ENCODE results near the gene PRF1. TPM values are rescaled to one million over a fixed set of nuclear protein-coding genes. Genes with fewer than 3 reads are reported as not detected.

The PRF1 gene
- polyA plus RNA-seq, 1 donor: 2.0 TPM

DNA sequence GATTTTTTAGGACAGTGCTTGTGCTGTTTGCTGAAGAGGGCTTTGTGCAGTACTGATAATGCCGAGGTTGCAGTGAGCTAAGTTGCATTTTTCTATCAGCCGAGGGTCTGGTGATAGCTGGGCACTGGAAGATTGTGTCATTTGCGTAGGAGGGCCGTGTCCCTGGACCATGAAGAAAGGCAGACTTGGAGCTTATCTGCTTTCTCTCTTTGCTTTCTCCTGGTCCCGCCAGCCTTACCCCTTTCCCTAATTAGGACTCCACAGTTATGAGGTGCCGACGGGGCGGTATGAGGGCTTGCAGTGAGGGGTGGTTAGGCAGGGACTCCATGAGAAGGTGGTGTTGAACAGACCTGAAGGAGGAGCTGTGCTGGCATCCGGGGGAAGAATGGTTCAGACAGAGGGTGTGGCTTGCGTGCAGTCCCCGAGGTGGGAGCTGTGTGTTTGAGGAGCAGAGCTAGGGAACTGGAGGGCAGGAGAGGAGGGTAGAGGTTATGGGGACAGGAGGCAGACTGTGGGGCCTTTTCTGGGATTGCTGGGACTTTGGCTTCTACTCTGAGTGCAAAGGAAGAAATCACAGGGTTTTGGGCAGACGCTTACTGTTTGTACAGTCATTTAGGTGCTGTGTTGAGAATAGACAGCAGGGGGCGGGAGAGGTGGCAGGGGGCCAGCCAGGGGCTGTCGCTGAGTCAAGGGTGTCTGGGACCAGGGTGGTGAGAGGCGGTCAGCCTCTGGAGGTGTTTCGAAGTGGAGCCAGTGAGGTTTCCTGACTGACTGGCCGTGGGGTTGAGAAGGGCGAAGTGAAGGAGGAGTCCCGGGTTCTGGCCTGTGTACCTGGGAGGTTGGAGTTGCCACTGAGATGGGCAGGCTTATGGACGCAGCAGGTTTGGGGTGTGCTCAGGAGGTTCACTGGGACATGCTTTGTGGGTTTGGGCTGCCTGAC lies 43.4 kb downstream of the PRF1 start:
- WGBS (ENCODE audit: insufficient coverage, low lambda C conversion rate): no CpG with 5 or more reads among the region's 20 CpGs
- Histone ChIP-seq H3K27ac (ENCODE audit: low read length) (no peak overlapping the region), H3K4me1 (ENCODE audit: control insufficient read depth, insufficient read depth, low read length) (peaks cover 16% of the 10 kb centered on the region), H3K9me3 (ENCODE audit: control insufficient read depth, low read depth, low read length) (no peaks in the 10 kb centered on the region), H3K36me3 (ENCODE audit: control insufficient read depth, insufficient read depth, low read length) (no peaks in the 10 kb centered on the region), H3K27me3 (ENCODE audit: control insufficient read depth, insufficient read depth, low read length) (no peaks in the 10 kb centered on the region), H3K4me3 (ENCODE audit: low read length) (no peak overlapping the region)
- DNase-seq: peak in 1 of 2 donors; percentile 67

DNA sequence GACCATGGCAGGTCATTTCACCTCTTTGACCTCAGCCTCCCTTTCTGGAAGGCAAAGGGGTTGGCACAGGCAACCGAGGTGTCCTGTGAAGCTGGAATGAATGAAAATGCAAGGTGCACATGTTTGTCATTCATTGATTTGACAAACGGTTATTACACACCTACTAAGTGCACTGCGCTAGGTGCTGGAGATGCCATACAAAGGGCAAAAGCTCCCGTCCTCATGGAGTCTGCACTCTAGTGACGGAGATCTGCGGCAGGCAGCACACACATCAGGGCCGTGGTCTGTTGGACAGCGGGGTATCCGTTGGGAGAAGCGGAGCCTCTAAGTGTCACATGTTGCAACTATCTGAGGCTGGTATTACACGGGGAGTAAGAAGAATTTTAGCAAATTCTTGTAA lies 44.2 kb downstream of the PRF1 start:
- H3K27me3 ChIP-seq (ENCODE audit: control insufficient read depth, insufficient read depth, low read length): no peaks in the 10 kb centered on the region
- H3K9me3 ChIP-seq (ENCODE audit: control insufficient read depth, low read depth, low read length): no peaks in the 10 kb centered on the region
- no CpG with 5 or more reads among the region's 11 CpGs for WGBS (ENCODE audit: insufficient coverage, low lambda C conversion rate)
- H3K4me3 ChIP-seq (ENCODE audit: low read length): no peak overlapping the region
- H3K36me3 ChIP-seq (ENCODE audit: control insufficient read depth, insufficient read depth, low read length): no peaks in the 10 kb centered on the region
- peaks cover 16% of the 10 kb centered on the region for H3K4me1 ChIP-seq (ENCODE audit: control insufficient read depth, insufficient read depth, low read length)
- H3K27ac ChIP-seq (ENCODE audit: low read length): no peak overlapping the region
- DNase-seq: no peak

DNA sequence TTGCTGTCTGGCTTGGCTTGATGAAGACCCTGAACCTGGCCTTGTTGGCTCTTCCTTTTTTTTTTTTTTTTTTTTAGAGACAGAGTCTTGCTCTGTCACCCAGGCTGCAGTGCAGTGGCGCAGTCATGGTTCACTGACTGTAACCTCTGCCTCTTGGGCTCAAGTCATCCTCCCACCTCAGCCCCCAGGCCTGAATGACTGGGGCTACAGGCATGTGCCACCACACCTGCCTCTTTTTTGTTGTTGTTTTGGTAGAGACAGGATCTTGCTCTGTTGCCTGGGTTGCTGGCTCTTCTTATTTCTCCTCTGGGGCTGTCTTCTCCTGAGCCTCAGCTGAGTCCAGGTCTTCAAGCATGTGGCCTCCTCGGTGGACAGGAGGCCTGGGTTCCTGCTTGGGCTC lies 44.7 kb downstream of the PRF1 start:
- WGBS (ENCODE audit: insufficient coverage, low lambda C conversion rate): no CpG with 5 or more reads among the region's 2 CpGs
- Histone ChIP-seq H3K36me3 (ENCODE audit: control insufficient read depth, insufficient read depth, low read length) (no peaks in the 10 kb centered on the region), H3K9me3 (ENCODE audit: control insufficient read depth, low read depth, low read length) (no peaks in the 10 kb centered on the region), H3K4me3 (ENCODE audit: low read length) (no peak overlapping the region), H3K27ac (ENCODE audit: low read length) (no peak overlapping the region), H3K27me3 (ENCODE audit: control insufficient read depth, insufficient read depth, low read length) (no peaks in the 10 kb centered on the region), H3K4me1 (ENCODE audit: control insufficient read depth, insufficient read depth, low read length) (peaks cover 16% of the 10 kb centered on the region)
- no peak for DNase-seq

DNA sequence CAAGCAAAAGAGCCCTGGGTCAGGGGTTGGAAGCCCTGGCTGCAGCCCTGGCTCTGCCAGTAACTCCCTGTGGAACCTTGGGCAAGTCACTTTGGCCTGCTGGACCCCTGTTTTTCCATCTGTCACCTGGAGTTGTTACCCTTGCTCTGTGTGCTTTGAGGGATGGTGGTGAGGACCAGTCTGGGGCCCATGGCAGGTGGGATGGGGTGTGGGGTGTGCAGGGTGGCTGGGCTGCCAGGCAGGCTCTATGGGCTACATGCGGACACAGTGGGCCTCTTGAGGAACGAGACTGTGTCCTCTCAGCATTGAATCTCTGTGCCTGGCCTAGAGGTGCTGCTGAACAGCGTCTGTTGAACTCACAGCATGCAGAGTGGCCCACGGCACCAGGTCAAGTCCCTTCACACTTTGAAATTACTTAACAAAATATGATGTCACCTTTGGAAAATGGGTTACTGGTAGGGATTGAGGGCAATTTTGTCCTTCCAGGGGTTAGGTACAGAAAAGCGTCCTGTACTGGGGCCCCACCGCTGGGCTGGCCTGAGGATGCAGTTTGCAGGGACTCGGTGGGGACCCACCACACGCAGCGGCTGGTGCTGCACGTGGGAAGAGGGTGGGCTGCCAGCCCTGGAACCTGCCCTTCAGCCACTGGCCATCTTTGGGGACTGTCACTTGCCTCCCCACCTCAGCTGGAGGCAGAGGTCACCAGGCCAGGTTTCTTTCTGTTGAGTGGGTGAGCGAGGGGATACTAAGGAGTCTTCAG lies 45.3 kb downstream of the PRF1 start:
- DNase-seq: no peak
- Histone ChIP-seq H3K27ac (ENCODE audit: low read length) (no peak overlapping the region), H3K4me3 (ENCODE audit: low read length) (no peak overlapping the region), H3K9me3 (ENCODE audit: control insufficient read depth, low read depth, low read length) (no peaks in the 10 kb centered on the region), H3K4me1 (ENCODE audit: control insufficient read depth, insufficient read depth, low read length) (peaks cover 12% of the 10 kb centered on the region), H3K27me3 (ENCODE audit: control insufficient read depth, insufficient read depth, low read length) (no peaks in the 10 kb centered on the region), H3K36me3 (ENCODE audit: control insufficient read depth, insufficient read depth, low read length) (no peaks in the 10 kb centered on the region)
- no CpG with 5 or more reads among the region's 11 CpGs for WGBS (ENCODE audit: insufficient coverage, low lambda C conversion rate)

DNA sequence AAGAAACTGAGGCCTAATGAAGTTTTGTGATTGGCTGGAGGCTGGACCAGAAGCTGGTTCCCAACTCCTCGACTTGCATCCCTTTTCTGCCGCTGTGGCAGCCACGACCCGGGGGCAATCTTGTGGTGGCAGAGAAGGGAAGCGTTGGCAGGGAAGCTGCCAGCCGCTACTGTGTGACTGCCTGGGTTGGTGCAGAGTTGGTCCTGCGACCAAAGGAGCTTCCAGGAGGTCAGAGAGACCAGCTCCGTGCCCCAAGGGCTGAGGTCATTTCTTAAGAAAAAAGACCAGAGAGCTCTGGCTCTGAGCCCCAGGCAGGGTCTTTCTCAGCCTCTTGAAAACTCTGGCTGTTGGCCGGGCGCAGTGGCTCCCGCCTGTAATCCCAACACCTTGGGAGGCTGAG lies 47.2 kb downstream of the PRF1 start:
- Histone ChIP-seq H3K4me1 (ENCODE audit: control insufficient read depth, insufficient read depth, low read length) (peaks cover 7% of the 10 kb centered on the region), H3K27ac (ENCODE audit: low read length) (no peak overlapping the region), H3K36me3 (ENCODE audit: control insufficient read depth, insufficient read depth, low read length) (no peaks in the 10 kb centered on the region), H3K27me3 (ENCODE audit: control insufficient read depth, insufficient read depth, low read length) (no peaks in the 10 kb centered on the region), H3K9me3 (ENCODE audit: control insufficient read depth, low read depth, low read length) (no peaks in the 10 kb centered on the region), H3K4me3 (ENCODE audit: low read length) (no peak overlapping the region)
- WGBS (ENCODE audit: insufficient coverage, low lambda C conversion rate): no CpG with 5 or more reads among the region's 11 CpGs
- DNase-seq: no peak

DNA sequence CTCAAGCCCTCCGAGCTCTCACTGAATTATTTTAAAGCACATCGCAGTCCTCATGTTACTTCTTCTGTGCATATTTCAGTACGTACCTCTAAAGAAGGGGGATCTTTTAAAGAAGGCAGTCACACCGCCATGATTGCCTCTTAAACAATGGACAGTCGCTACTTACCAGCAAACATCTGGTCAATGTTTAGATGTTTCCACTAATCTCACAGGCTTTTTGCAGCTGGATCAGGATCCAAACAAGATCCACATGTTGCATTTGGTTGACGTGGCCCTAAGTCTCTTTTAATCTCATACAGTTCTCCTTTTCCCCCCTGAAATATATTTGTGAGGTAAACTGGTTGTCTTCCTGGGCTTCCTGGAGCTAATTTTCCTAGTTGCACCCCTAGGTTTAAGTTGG lies 50.0 kb downstream of the PRF1 start:
- Histone ChIP-seq H3K27ac (ENCODE audit: low read length) (peak overlapping the region; percentile 20), H3K4me3 (ENCODE audit: low read length) (no peak overlapping the region), H3K36me3 (ENCODE audit: control insufficient read depth, insufficient read depth, low read length) (no peaks in the 10 kb centered on the region), H3K27me3 (ENCODE audit: control insufficient read depth, insufficient read depth, low read length) (no peaks in the 10 kb centered on the region), H3K4me1 (ENCODE audit: control insufficient read depth, insufficient read depth, low read length) (no peaks in the 10 kb centered on the region), H3K9me3 (ENCODE audit: control insufficient read depth, low read depth, low read length) (no peaks in the 10 kb centered on the region)
- DNase-seq: no peak
- WGBS (ENCODE audit: insufficient coverage, low lambda C conversion rate): no CpG with 5 or more reads among the region's 6 CpGs

DNA sequence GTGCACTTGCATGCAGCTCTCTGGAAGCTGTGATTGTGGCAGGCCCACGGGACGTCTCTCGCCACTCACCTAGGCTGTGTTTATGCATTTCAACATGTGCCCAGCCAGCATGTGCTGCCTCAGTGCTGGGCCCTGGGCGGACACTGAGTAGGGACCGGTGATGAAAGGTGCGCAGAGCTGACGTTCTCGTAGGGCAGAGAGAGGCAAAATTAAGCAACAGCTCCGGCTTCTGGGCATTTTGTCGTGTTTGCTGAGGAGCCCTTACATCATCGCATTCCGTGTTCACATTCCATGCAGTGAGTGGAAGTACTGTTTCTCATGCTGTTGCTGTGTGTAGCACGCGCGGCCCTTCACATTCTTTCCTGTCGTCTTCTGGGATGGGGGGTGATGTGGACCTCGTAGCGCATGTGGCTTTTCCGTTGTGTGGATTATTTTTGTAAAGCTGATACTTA lies 50.5 kb downstream of the PRF1 start:
- no peaks in the 10 kb centered on the region for H3K27me3 ChIP-seq (ENCODE audit: control insufficient read depth, insufficient read depth, low read length)
- H3K27ac ChIP-seq (ENCODE audit: low read length): peak overlapping the region; percentile 51

DNA sequence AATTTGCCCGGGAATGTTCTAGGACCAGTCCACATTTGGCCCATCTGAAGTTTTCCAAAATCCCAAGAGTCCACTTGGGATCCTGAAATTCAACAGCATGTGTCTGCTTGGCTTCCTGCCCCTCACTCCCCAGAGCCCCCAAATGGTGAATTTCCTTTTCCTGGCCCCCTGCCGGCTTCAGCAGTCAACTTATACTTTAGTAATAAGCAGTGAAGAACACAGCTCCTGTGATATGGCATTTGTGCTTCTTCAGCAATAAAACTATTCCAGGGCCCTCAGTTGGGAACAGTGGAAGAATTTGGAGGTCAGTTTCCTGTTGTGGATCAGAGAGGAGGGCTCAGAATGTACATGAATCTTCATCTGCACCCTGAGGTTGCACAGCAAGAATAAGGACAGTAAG lies 51.1 kb downstream of the PRF1 start:
- no peaks in the 10 kb centered on the region for H3K4me1 ChIP-seq (ENCODE audit: control insufficient read depth, insufficient read depth, low read length)
- H3K4me3 ChIP-seq (ENCODE audit: low read length): no peak overlapping the region
- H3K27me3 ChIP-seq (ENCODE audit: control insufficient read depth, insufficient read depth, low read length): no peaks in the 10 kb centered on the region
- H3K9me3 ChIP-seq (ENCODE audit: control insufficient read depth, low read depth, low read length): no peaks in the 10 kb centered on the region
- H3K36me3 ChIP-seq (ENCODE audit: control insufficient read depth, insufficient read depth, low read length): no peaks in the 10 kb centered on the region
- DNase-seq: no peak
- WGBS (ENCODE audit: insufficient coverage, low lambda C conversion rate): 100% methylated on average over 1 of the region's 2 CpGs
- H3K27ac ChIP-seq (ENCODE audit: low read length): peak overlapping the region; percentile 51

More for the DNA sequence above, 50.5 kb downstream of the PRF1 start:
- H3K4me1 ChIP-seq (ENCODE audit: control insufficient read depth, insufficient read depth, low read length): no peaks in the 10 kb centered on the region
- peak; percentile 37 to 53 for DNase-seq
- no CpG with 5 or more reads among the region's 19 CpGs for WGBS (ENCODE audit: insufficient coverage, low lambda C conversion rate)
- no peaks in the 10 kb centered on the region for H3K9me3 ChIP-seq (ENCODE audit: control insufficient read depth, low read depth, low read length)
- H3K36me3 ChIP-seq (ENCODE audit: control insufficient read depth, insufficient read depth, low read length): no peaks in the 10 kb centered on the region
- H3K4me3 ChIP-seq (ENCODE audit: low read length): no peak overlapping the region

DNA sequence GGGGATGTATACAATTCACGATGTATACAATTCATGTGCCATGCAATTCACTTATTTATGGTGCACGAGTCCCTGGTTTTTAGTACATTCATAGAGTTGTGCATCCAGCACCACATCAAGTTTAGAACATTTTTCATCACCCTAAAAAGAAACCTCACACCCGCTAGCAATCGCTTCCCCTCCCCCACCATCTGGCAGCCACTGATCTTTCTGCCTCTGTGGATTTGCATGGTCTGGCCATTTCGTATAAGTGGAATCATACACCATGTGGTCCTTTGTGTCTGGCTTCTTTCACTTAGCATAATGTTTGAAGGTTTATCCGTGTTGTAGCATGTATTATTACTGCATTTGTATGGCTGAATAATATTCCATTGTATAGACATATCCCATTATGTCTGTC lies 52.1 kb downstream of the PRF1 start:
- Histone ChIP-seq H3K4me1 (ENCODE audit: control insufficient read depth, insufficient read depth, low read length) (no peaks in the 10 kb centered on the region), H3K27ac (ENCODE audit: low read length) (no peak overlapping the region), H3K27me3 (ENCODE audit: control insufficient read depth, insufficient read depth, low read length) (no peaks in the 10 kb centered on the region), H3K9me3 (ENCODE audit: control insufficient read depth, low read depth, low read length) (no peaks in the 10 kb centered on the region), H3K4me3 (ENCODE audit: low read length) (no peak overlapping the region), H3K36me3 (ENCODE audit: control insufficient read depth, insufficient read depth, low read length) (no peaks in the 10 kb centered on the region)
- DNase-seq: no peak
- WGBS (ENCODE audit: insufficient coverage, low lambda C conversion rate): 100% methylated on average over 1 of the region's 6 CpGs

DNA sequence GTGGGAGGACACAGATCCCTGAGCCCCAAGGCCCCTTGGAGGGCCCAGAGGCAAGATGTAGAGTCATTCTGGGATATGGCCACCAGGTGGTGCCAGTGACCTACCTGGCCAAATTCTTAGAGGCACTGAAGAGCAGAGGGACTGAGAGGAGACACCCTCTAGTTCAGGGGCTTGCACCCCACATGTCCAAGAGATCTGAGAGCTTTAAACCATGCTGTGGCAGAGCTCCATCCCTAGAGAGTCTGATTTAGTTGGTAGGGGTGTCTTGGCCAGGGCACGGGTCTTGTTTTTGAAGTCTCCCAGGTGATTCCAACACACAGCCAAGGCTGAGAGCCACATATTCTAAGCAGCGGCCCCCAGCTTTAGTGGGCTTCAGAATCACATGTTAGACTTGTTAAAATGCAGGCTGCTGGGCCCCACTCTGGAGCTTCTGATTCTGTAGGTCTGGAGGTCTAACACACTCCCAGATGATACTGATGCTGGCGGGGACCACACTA lies 52.5 kb downstream of the PRF1 start:
- no CpG with 5 or more reads among the region's 3 CpGs for WGBS (ENCODE audit: insufficient coverage, low lambda C conversion rate)
- no peaks in the 10 kb centered on the region for H3K4me1 ChIP-seq (ENCODE audit: control insufficient read depth, insufficient read depth, low read length)
- H3K36me3 ChIP-seq (ENCODE audit: control insufficient read depth, insufficient read depth, low read length): no peaks in the 10 kb centered on the region
- no peak overlapping the region for H3K4me3 ChIP-seq (ENCODE audit: low read length)
- peak; percentile 44 to 49 for DNase-seq
- H3K27me3 ChIP-seq (ENCODE audit: control insufficient read depth, insufficient read depth, low read length): no peaks in the 10 kb centered on the region
- H3K9me3 ChIP-seq (ENCODE audit: control insufficient read depth, low read depth, low read length): no peaks in the 10 kb centered on the region
- H3K27ac ChIP-seq (ENCODE audit: low read length): no peak overlapping the region
